SK-N-SH treated with all-trans-retinoic acid at 6 μM for 48 hours (cell line): ENCODE data around the gene C16orf96.

Experiments used
- ATAC-seq: fragments of 200-7000 bp; cut with Tn5 transposase; 3 replicates; pipeline ENCODE4 v1.9.1; 2020; ENCODE audit warnings: mild to moderate bottlenecking, moderate library complexity
- BACH2 ChIP-seq: fragments of 250-450 bp; sonication (Bioruptor Pico); IDR thresholded peaks from 2 replicates; pipeline ENCODE4 v1.9.0; 2021; ENCODE audit warnings: mild to moderate bottlenecking, borderline replicate concordance
- CSDC2 ChIP-seq: fragments of 250-450 bp; sonication (Bioruptor Pico); IDR thresholded peaks from 2 replicates; pipeline ENCODE4 v1.5.0; 2020; ENCODE audit warnings: mild to moderate bottlenecking, moderate library complexity
- ESRRG ChIP-seq: fragments of 250-450 bp; sonication (Bioruptor Pico); IDR thresholded peaks from 2 replicates; pipeline ENCODE4 v1.6.1; 2021; ENCODE audit warnings: mild to moderate bottlenecking
- GLIS3 ChIP-seq: fragments of 250-450 bp; sonication (Bioruptor Pico); IDR thresholded peaks from 2 replicates; pipeline ENCODE4 v1.5.0; 2020; ENCODE audit warnings: mild to moderate bottlenecking, moderate library complexity
- ISL1 ChIP-seq: fragments of 250-450 bp; sonication (Bioruptor Pico); IDR thresholded peaks from 2 replicates; pipeline ENCODE4 v2.1.2; 2022; ENCODE audit warnings: mild to moderate bottlenecking, moderate library complexity
- OSR1 ChIP-seq: fragments of 250-450 bp; sonication (Bioruptor Pico); IDR thresholded peaks from 2 replicates; pipeline ENCODE4 v1.8.0; 2022; ENCODE audit warnings: moderate library complexity, mild to moderate bottlenecking, inconsistent platforms
- PPARA ChIP-seq: fragments of 250-450 bp; sonication (Bioruptor Pico); IDR thresholded peaks from 2 replicates; pipeline ENCODE4 v1.5.0; 2020; ENCODE audit warnings: mild to moderate bottlenecking, borderline replicate concordance
- SNAI2 ChIP-seq: fragments of 250-450 bp; sonication (Bioruptor Pico); IDR thresholded peaks from 2 replicates; pipeline ENCODE4 v1.5.0; 2020; ENCODE audit warnings: mild to moderate bottlenecking, moderate library complexity
- TCF4 ChIP-seq: fragments of 250-450 bp; sonication (Bioruptor Pico); IDR thresholded peaks from 2 replicates; pipeline ENCODE4 v1.8.0; 2021; ENCODE audit warnings: mild to moderate bottlenecking, moderate library complexity, borderline replicate concordance
- TOX ChIP-seq: fragments of 250-450 bp; sonication (Bioruptor Pico); IDR thresholded peaks from 2 replicates; pipeline ENCODE4 v1.8.0; 2021; ENCODE audit warnings: mild to moderate bottlenecking, moderate library complexity, borderline replicate concordance
- ZC3H10 ChIP-seq: fragments of 250-450 bp; sonication (Bioruptor Pico); IDR thresholded peaks from 2 replicates; pipeline ENCODE4 v1.5.1; 2021; ENCODE audit warnings: mild to moderate bottlenecking, moderate library complexity
- ZFP3 ChIP-seq: fragments of 250-450 bp; sonication (Bioruptor Pico); IDR thresholded peaks from 2 replicates; pipeline ENCODE4 v1.5.0; 2020; ENCODE audit warnings: mild to moderate bottlenecking, moderate library complexity
- ZFP30 ChIP-seq: fragments of 450-650 bp; formaldehyde crosslinking; IDR thresholded peaks from 2 replicates; pipeline ENCODE4 v1.5.0; 2022; ENCODE audit warnings: mild to moderate bottlenecking, moderate library complexity
- ZNF565 ChIP-seq: fragments of 450-650 bp; formaldehyde crosslinking; conservative IDR thresholded peaks from 2 replicates; pipeline ENCODE4 v1.5.0; 2020; ENCODE audit warnings: low read depth, mild to moderate bottlenecking, moderate library complexity
- ZNF70 ChIP-seq: fragments of 450-650 bp; formaldehyde crosslinking; IDR thresholded peaks from 2 replicates; pipeline ENCODE4 v1.5.0; 2020; ENCODE audit warnings: mild to moderate bottlenecking, moderate library complexity
- ZNF8 ChIP-seq: fragments of 450-650 bp; formaldehyde crosslinking; IDR thresholded peaks from 2 replicates; pipeline ENCODE4 v1.5.0; 2020; ENCODE audit warnings: mild to moderate bottlenecking, moderate library complexity
- TF ChIP-seq, protein P1 (sequence below): fragments of 250-450 bp; sonication (Bioruptor Pico); IDR thresholded peaks from 2 replicates; pipeline ENCODE4 v1.8.0; 2020; ENCODE audit warnings: mild to moderate bottlenecking, moderate library complexity, borderline replicate concordance
- TF ChIP-seq, protein P2 (sequence below): fragments of 250-450 bp; sonication (Bioruptor Pico); IDR thresholded peaks from 2 replicates; pipeline ENCODE4 v1.5.1; 2021; ENCODE audit warnings: mild to moderate bottlenecking, moderate library complexity
- TF ChIP-seq, protein P3 (sequence below): fragments of 250-450 bp; sonication (Bioruptor Pico); IDR thresholded peaks from 2 replicates; pipeline ENCODE4 v1.8.0; 2021; ENCODE audit warnings: low read depth, mild to moderate bottlenecking, moderate library complexity, borderline replicate concordance
- TF ChIP-seq, protein P4 (sequence below): fragments of 250-450 bp; sonication (Bioruptor Pico); IDR thresholded peaks from 2 replicates; pipeline ENCODE4 v1.5.0; 2020; ENCODE audit warnings: mild to moderate bottlenecking, moderate library complexity
- TF ChIP-seq, protein P5 (sequence below): fragments of 250-450 bp; sonication (Bioruptor Pico); IDR thresholded peaks from 2 replicates; pipeline ENCODE4 v1.5.1; 2020; ENCODE audit warnings: low read depth, mild to moderate bottlenecking, moderate library complexity

The C16orf96 gene

DNA sequence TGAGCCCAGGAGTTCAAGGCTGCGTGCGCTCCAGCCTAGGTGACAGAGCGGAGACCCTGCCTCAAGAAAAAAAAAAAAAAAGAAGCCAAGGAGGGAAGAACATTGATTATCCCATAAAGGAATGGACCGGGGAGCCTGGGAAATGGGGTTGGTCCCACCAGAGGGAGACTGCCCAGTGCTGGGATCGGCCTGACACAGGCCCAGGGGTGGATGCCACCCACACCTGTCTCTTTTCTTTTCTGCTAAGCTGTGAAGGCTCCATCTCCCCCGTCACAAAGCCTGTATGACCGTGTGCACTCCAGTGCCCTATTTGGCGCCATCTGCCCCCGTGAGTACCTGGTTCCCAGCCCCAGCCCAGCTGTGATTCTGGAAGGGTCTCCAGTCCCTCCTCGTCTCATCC lies 42.9 kb downstream of the C16orf96 start:
- TF ChIP-seq OSR1 (CRISPR knock-in tag) (no peak), CSDC2 (no peak), SNAI2 (no peak), ESRRG (CRISPR knock-in tag) (no peak), GLIS3 (CRISPR knock-in tag) (no peak), ZNF8 (CRISPR knock-in tag) (no peak), ZFP3 (CRISPR knock-in tag) (no peak), BACH2 (CRISPR knock-in tag) (no peak), ZNF70 (CRISPR knock-in tag) (no peak), PPARA (CRISPR knock-in tag) (no peak), ZNF565 (CRISPR knock-in tag) (no peak), ZC3H10 (CRISPR knock-in tag) (no peak), TOX (CRISPR knock-in tag) (no peak), TCF4 (CRISPR knock-in tag) (no peak), ZFP30 (CRISPR knock-in tag) (no peak)
- TF ChIP-seq, protein P1, sequence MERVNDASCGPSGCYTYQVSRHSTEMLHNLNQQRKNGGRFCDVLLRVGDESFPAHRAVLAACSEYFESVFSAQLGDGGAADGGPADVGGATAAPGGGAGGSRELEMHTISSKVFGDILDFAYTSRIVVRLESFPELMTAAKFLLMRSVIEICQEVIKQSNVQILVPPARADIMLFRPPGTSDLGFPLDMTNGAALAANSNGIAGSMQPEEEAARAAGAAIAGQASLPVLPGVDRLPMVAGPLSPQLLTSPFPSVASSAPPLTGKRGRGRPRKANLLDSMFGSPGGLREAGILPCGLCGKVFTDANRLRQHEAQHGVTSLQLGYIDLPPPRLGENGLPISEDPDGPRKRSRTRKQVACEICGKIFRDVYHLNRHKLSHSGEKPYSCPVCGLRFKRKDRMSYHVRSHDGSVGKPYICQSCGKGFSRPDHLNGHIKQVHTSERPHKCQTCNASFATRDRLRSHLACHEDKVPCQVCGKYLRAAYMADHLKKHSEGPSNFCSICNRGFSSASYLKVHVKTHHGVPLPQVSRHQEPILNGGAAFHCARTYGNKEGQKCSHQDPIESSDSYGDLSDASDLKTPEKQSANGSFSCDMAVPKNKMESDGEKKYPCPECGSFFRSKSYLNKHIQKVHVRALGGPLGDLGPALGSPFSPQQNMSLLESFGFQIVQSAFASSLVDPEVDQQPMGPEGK (CRISPR knock-in tag), result no peak
- no peak for ATAC-seq

DNA sequence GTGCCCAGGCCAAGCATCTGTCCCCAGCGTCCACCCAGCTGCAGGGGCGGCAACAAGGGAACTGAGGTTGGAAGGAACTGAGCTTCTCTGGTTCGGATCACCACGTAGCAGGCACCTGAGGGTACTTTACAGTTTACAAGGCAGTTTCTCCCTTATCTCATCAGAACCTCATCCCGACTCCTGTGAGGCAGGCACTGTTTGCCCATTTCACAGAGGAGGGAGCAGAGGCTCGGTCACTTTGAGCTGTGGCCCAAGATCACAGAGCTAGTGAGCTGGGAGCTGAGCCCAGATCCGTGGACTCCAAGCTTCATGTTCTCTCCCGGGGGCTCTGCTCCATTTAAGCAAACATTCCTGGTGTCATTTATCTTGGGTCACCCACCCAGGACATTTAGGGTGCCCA lies 43.4 kb downstream of the C16orf96 start:
- ATAC-seq, result no peak
- TF ChIP-seq OSR1 (CRISPR knock-in tag), result no peak
- no peak for TF ChIP-seq SNAI2
- TF ChIP-seq, protein P2, sequence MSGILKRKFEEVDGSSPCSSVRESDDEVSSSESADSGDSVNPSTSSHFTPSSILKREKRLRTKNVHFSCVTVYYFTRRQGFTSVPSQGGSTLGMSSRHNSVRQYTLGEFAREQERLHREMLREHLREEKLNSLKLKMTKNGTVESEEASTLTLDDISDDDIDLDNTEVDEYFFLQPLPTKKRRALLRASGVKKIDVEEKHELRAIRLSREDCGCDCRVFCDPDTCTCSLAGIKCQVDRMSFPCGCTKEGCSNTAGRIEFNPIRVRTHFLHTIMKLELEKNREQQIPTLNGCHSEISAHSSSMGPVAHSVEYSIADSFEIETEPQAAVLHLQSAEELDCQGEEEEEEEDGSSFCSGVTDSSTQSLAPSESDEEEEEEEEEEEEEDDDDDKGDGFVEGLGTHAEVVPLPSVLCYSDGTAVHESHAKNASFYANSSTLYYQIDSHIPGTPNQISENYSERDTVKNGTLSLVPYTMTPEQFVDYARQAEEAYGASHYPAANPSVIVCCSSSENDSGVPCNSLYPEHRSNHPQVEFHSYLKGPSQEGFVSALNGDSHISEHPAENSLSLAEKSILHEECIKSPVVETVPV (CRISPR knock-in tag), result no peak
- TF ChIP-seq, protein P1 (CRISPR knock-in tag), result no peak
- TF ChIP-seq TCF4 (CRISPR knock-in tag), result no peak
- TF ChIP-seq BACH2 (CRISPR knock-in tag), result no peak
- no peak for TF ChIP-seq ZC3H10 (CRISPR knock-in tag)

DNA sequence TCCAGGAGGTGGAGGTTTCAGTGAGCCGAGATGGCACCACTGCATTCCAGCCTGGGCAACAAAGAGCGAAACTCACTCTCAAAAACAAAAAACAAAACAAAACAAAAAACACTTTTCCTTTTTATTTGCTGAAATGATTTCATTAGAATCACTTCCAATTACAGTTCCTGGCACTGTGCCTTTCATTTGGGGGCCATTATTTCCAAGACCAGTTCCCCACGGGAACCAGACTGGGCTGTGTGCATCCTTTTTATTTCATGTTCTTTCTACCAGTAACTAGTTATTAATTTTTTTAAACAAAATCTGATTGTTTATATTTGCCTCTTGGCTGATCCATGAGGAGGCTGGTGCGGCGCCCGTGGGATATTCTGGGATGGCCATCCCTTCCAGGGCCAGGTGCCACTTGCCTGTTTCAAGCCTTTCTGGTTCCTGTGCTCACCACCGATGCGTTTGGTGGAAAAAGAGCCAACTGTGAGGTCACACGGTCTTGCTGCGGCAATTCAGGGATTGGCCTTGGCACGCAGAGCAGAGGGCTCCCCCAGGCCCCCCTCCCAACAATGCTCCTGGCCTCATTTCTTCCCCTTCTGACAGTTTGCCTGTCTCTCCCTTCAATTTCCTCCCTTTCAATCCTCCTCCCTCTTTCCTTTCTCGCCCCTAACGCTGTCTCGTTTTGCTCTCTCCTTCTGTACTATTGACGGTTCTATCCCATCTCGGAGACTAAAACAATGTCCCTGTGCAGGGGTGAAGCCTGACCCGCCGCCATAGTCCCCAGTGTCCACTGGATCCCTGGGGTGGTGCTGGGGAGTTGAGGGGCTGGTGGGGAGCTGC lies 45.1 kb downstream of the C16orf96 start:
- no peak for ATAC-seq
- TF ChIP-seq, protein P3, sequence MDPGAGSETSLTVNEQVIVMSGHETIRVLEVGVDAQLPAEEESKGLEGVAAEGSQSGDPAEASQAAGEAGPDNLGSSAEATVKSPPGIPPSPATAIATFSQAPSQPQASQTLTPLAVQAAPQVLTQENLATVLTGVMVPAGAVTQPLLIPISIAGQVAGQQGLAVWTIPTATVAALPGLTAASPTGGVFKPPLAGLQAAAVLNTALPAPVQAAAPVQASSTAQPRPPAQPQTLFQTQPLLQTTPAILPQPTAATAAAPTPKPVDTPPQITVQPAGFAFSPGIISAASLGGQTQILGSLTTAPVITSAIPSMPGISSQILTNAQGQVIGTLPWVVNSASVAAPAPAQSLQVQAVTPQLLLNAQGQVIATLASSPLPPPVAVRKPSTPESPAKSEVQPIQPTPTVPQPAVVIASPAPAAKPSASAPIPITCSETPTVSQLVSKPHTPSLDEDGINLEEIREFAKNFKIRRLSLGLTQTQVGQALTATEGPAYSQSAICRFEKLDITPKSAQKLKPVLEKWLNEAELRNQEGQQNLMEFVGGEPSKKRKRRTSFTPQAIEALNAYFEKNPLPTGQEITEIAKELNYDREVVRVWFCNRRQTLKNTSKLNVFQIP (CRISPR knock-in tag), result no peak
- TF ChIP-seq TCF4 (CRISPR knock-in tag) (no peak), ESRRG (CRISPR knock-in tag) (no peak), ZC3H10 (CRISPR knock-in tag) (no peak), ZFP3 (CRISPR knock-in tag) (no peak), GLIS3 (CRISPR knock-in tag) (no peak), ISL1 (CRISPR knock-in tag) (no peak), ZNF565 (CRISPR knock-in tag) (no peak)
- TF ChIP-seq, protein P1 (CRISPR knock-in tag), result no peak
- TF ChIP-seq, protein P4, sequence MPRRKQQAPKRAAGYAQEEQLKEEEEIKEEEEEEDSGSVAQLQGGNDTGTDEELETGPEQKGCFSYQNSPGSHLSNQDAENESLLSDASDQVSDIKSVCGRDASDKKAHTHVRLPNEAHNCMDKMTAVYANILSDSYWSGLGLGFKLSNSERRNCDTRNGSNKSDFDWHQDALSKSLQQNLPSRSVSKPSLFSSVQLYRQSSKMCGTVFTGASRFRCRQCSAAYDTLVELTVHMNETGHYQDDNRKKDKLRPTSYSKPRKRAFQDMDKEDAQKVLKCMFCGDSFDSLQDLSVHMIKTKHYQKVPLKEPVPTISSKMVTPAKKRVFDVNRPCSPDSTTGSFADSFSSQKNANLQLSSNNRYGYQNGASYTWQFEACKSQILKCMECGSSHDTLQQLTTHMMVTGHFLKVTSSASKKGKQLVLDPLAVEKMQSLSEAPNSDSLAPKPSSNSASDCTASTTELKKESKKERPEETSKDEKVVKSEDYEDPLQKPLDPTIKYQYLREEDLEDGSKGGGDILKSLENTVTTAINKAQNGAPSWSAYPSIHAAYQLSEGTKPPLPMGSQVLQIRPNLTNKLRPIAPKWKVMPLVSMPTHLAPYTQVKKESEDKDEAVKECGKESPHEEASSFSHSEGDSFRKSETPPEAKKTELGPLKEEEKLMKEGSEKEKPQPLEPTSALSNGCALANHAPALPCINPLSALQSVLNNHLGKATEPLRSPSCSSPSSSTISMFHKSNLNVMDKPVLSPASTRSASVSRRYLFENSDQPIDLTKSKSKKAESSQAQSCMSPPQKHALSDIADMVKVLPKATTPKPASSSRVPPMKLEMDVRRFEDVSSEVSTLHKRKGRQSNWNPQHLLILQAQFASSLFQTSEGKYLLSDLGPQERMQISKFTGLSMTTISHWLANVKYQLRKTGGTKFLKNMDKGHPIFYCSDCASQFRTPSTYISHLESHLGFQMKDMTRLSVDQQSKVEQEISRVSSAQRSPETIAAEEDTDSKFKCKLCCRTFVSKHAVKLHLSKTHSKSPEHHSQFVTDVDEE (CRISPR knock-in tag), result no peak
- TF ChIP-seq, protein P2 (CRISPR knock-in tag), result no peak
- TF ChIP-seq, protein P5, sequence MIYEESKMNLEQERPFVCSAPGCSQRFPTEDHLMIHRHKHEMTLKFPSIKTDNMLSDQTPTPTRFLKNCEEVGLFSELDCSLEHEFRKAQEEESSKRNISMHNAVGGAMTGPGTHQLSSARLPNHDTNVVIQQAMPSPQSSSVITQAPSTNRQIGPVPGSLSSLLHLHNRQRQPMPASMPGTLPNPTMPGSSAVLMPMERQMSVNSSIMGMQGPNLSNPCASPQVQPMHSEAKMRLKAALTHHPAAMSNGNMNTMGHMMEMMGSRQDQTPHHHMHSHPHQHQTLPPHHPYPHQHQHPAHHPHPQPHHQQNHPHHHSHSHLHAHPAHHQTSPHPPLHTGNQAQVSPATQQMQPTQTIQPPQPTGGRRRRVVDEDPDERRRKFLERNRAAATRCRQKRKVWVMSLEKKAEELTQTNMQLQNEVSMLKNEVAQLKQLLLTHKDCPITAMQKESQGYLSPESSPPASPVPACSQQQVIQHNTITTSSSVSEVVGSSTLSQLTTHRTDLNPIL, result no peak
